A673 (cell line): ENCODE results near the gene NUDT17. TPM values are rescaled to one million over a fixed set of nuclear protein-coding genes. Genes with fewer than 3 reads are reported as not detected.

Experiments used
- BruUV-seq: library from RNA; stranded (reverse); fragments of 400-500 nt; replicated peaks from 2 replicates; lab custom pipeline; 2021; lab: Mats Ljungman, UMichigan
- CTCF ChIA-PET: fragments of 300-600 bp; sonication (Branson Sonifier 250); formaldehyde crosslinking; loops from one replicate; lab custom pipeline; 2022; ENCODE audit warnings: antibody characterized with exemption; lab: Charles Lee
- POLR2A ChIA-PET: fragments of 300-600 bp; sonication (Branson Sonifier 250); formaldehyde crosslinking; loops from one replicate; lab custom pipeline; 2022; ENCODE audit warnings: antibody characterized with exemption; ENCODE audit not compliant: low non-redundant PET; lab: Charles Lee
- DNase-seq: peaks from one replicate; pipeline ENCODE4 v3.0.0-alpha.2; 2015; ENCODE audit warnings: low spot score
- H3K27ac ChIP-seq: fragments of 200-600 bp; sonication (generic); 2 replicates; pipeline ENCODE4 v1.5.1; 2016; ENCODE audit warnings: mixed run types, low read depth, mild to moderate bottlenecking, mixed read lengths, antibody characterized with exemption, low read length; ENCODE audit not compliant: poor library complexity, severe bottlenecking
- H3K27me3 ChIP-seq: fragments of 200-600 bp; sonication (generic); replicated peaks from 2 replicates; pipeline ENCODE4 v1.6.1; 2017; ENCODE audit warnings: mixed run types, low read depth, mild to moderate bottlenecking, mixed read lengths, antibody characterized with exemption, low read length; ENCODE audit not compliant: insufficient read depth, poor library complexity
- H3K36me3 ChIP-seq: fragments of 200-600 bp; sonication (generic); 2 replicates; pipeline ENCODE4 v1.6.1; 2016; ENCODE audit warnings: mixed run types, mild to moderate bottlenecking, mixed read lengths, antibody characterized with exemption, low read length; ENCODE audit not compliant: insufficient read depth, poor library complexity, severe bottlenecking
- H3K4me1 ChIP-seq: fragments of 200-600 bp; sonication (generic); 2 replicates; pipeline ENCODE4 v1.6.1; 2017; ENCODE audit warnings: mixed run types, mild to moderate bottlenecking, mixed read lengths, antibody characterized with exemption, low read length; ENCODE audit not compliant: insufficient read depth, poor library complexity, severe bottlenecking
- H3K4me3 ChIP-seq: fragments of 200-600 bp; sonication (generic); 2 replicates; pipeline ENCODE4 v1.5.1; 2016; ENCODE audit warnings: low read depth, mixed run types, mild to moderate bottlenecking, mixed read lengths, low read length; ENCODE audit not compliant: poor library complexity, severe bottlenecking
- H3K9me3 ChIP-seq: fragments of 200-600 bp; sonication (generic); 2 replicates; pipeline ENCODE4 v1.6.1; 2016; ENCODE audit warnings: mixed run types, low read depth, mild to moderate bottlenecking, mixed read lengths, antibody characterized with exemption, low read length; ENCODE audit not compliant: poor library complexity, severe bottlenecking
- CTCF ChIP-seq: fragments of 300-800, 200-600 bp; sonication (generic); conservative IDR thresholded peaks from 2 replicates; pipeline ENCODE4 v1.5.1; 2017; ENCODE audit warnings: low read depth, mild to moderate bottlenecking, antibody characterized with exemption, low read length, moderate library complexity, mixed read lengths
- EZH2 ChIP-seq: fragments of 200-600 bp; sonication (generic); IDR thresholded peaks from 2 replicates; pipeline ENCODE4 v1.6.1; 2017; ENCODE audit warnings: borderline replicate concordance, low read depth, mild to moderate bottlenecking, mixed read lengths, antibody characterized with exemption, low read length; ENCODE audit not compliant: poor library complexity, severe bottlenecking
- intact Hi-C: fragments of 100-400 bp; cut with micrococcal nuclease; formaldehyde crosslinking; loops from one replicate; pipeline ENCODE4 v1.10.0; 2022; ENCODE audit not compliant: unreplicated experiment
- total RNA-seq: library from RNA; stranded (reverse); gene quantifications from 2 replicates; pipeline ENCODE4 v1.2.3, GENCODE V29; 2021

NUDT17 gene
- total RNA-seq, 1 experiment from 2014 or later = 3.4 TPM

GRCh38 chr1:145884675-145885074 lies 39.2 kb downstream of the NUDT17 start:
- peaks cover 22% of the 10 kb centered on the region for H3K27me3 ChIP-seq
- H3K9me3 ChIP-seq = no peaks in the 10 kb centered on the region
- no peak overlapping the region for H3K27ac ChIP-seq
- peaks cover 2% of the 10 kb centered on the region for H3K4me1 ChIP-seq
- CTCF ChIA-PET = interaction anchor here (0.6 kb wide), 1 partner anchor 1651 kb away, joined by 3 read pairs; no protein-coding TSS in a partner anchor
- POLR2A ChIA-PET = no interaction called here
- no peak for DNase-seq
- no peak overlapping the region for H3K4me3 ChIP-seq
- TF ChIP-seq CTCF = no peak
- TF ChIP-seq EZH2 = no peak
- H3K36me3 ChIP-seq = no peaks in the 10 kb centered on the region
- no TSS peak for BruUV-seq
- intact Hi-C loops = loop anchor here (5.0 kb wide), 1 partner anchor 32 kb away; no protein-coding TSS in a partner anchor

GRCh38 chr1:145885738-145886287 lies 40.4 kb downstream of the NUDT17 start, which contains the start of gene ANKRD35:
ANKRD35 (minus strand) TSS chr1:145885866; CDS start chr1:145885758, 108 bp downstream.
- ChIA-PET POLR2A (interaction anchor here (0.7 kb wide), 1 partner anchor 41 kb away, joined by 7 read pairs; the partner anchor contains the start of gene NUDT17), CTCF (no interaction called here)
- Histone ChIP-seq H3K27ac (no peak within 1 kb of the TSS), H3K36me3 (no peaks in the 10 kb centered on the region), H3K9me3 (no peaks in the 10 kb centered on the region), H3K27me3 (peaks cover 22% of the 10 kb centered on the region), H3K4me1 (peaks cover 2% of the 10 kb centered on the region), H3K4me3 (peak within 1 kb of the TSS; percentile 69)
- peak; percentile 90 for DNase-seq
- no peak for TF ChIP-seq EZH2
- TF ChIP-seq CTCF = no peak
- BruUV-seq = no TSS peak
- intact Hi-C loops = loop anchor here (5.0 kb wide), 1 partner anchor 34 kb away; no protein-coding TSS in a partner anchor

- H3K27ac ChIP-seq = no peak overlapping the region
- H3K4me3 ChIP-seq = peak overlapping the region; percentile 69
- TF ChIP-seq EZH2 (no peak), CTCF (no peak)
- peaks cover 8% of the 10 kb centered on the region for H3K4me1 ChIP-seq
- no peak for DNase-seq
- no peaks in the 10 kb centered on the region for H3K9me3 ChIP-seq
- ChIA-PET POLR2A (interaction anchor here (0.7 kb wide), 1 partner anchor 41 kb away, joined by 7 read pairs; the partner anchor contains the start of gene NUDT17), CTCF (no interaction called here)
- peaks cover 22% of the 10 kb centered on the region for H3K27me3 ChIP-seq
- intact Hi-C loops = loop anchor here (5.0 kb wide), 1 partner anchor 34 kb away; no protein-coding TSS in a partner anchor
- H3K36me3 ChIP-seq = no peaks in the 10 kb centered on the region
- BruUV-seq = no TSS peak
Measured at GRCh38 chr1:145886390-145886789, 41.0 kb downstream of the NUDT17 start.
